CD4-positive, alpha-beta T cell (primary cell): ENCODE measurements around the gene MKI67. TPM values are rescaled to one million over a fixed set of nuclear protein-coding genes. Genes with fewer than 3 reads are reported as not detected.

ENCODE experiments used
- ATAC-seq: fragments of 200-7000 bp; cut with Tn5 transposase; one replicate; pipeline ENCODE4 v1.10.0; 2022; ENCODE audit warnings: mild to moderate bottlenecking; ENCODE audit not compliant: poor library complexity
- CTCF ChIA-PET: fragments of 350-600 bp; sonication (Branson Sonifier 250); formaldehyde crosslinking; loops from one replicate; lab custom pipeline; 2021; ENCODE audit warnings: antibody characterized with exemption, inconsistent platforms; lab: Charles Lee
- POLR2A ChIA-PET: fragments of 350-600 bp; sonication (Branson Sonifier 250); formaldehyde crosslinking; loops from one replicate; lab custom pipeline; 2021; ENCODE audit warnings: antibody characterized with exemption, inconsistent platforms; lab: Charles Lee
- DNase-seq, 14 experiments: peaks; one replicate each; pipeline ENCODE4 v3.0.0-alpha.2; 2013 to 2020; ENCODE audit warnings: mixed read lengths in 2 of 14
- H3K27ac ChIP-seq, 2 donors: one replicate each; pipeline versions ENCODE4 v1.5.1 to v1.7.0; 2013; ENCODE audit warnings: low read length in 2 of 2, low read depth in 1 of 2, mild to moderate bottlenecking in 1 of 2
- H3K27me3 ChIP-seq, 2 experiments: 1 replicate in 1 of 2; 2 replicates in 1 of 2; pipeline versions ENCODE4 v1.6.1 to v1.7.0; 2013; ENCODE audit warnings: low read length in 2 of 2, control low read depth in 1 of 2, mild to moderate bottlenecking in 1 of 2, moderate library complexity in 1 of 2; ENCODE audit not compliant: insufficient read depth in 2 of 2, control insufficient read depth in 1 of 2
- H3K36me3 ChIP-seq: one replicate; pipeline ENCODE4 v1.6.1; 2013; ENCODE audit warnings: low read length, control low read depth; ENCODE audit not compliant: insufficient read depth
- H3K4me1 ChIP-seq: one replicate; pipeline ENCODE4 v1.6.1; 2013; ENCODE audit warnings: low read length, control low read depth; ENCODE audit not compliant: insufficient read depth
- H3K4me3 ChIP-seq: one replicate; pipeline ENCODE4 v1.5.1; 2013; ENCODE audit warnings: mild to moderate bottlenecking, low read length, moderate library complexity
- H3K9me3 ChIP-seq, 2 experiments: 1 replicate in 1 of 2; 2 replicates in 1 of 2; pipeline versions ENCODE4 v1.6.1 to v1.7.0; 2013; ENCODE audit warnings: low read length in 2 of 2, mild to moderate bottlenecking in 2 of 2, control low read depth in 1 of 2, moderate library complexity in 1 of 2; ENCODE audit not compliant: control insufficient read depth in 1 of 2, insufficient read depth in 1 of 2
- H3K27ac Mint-ChIP-seq: one replicate; pipeline ENCODE4 v1.8.0; 2020; ENCODE audit warnings: mixed read lengths
- H3K27me3 Mint-ChIP-seq: one replicate; pipeline ENCODE4 v1.8.0; 2021; ENCODE audit warnings: mixed read lengths
- H3K36me3 Mint-ChIP-seq: one replicate; pipeline ENCODE4 v1.8.0; 2021; ENCODE audit warnings: low read depth, mixed read lengths
- H3K4me1 Mint-ChIP-seq: one replicate; pipeline ENCODE4 v1.8.0; 2021; ENCODE audit warnings: low read depth, mixed read lengths
- H3K4me3 Mint-ChIP-seq: one replicate; pipeline ENCODE4 v1.8.0; 2020; ENCODE audit warnings: mild to moderate bottlenecking, mixed read lengths
- H3K9me3 Mint-ChIP-seq: one replicate; pipeline ENCODE4 v1.8.0; 2020; ENCODE audit warnings: mixed read lengths
- intact Hi-C, 2 experiments: fragments of 100-400 bp; cut with DNase I in 1 of 2; cut with micrococcal nuclease in 1 of 2; formaldehyde crosslinking; loops; one replicate each; pipeline versions ENCODE4 v1.15.1 to v1.9.0; 2023 to 2025; cut with DNase I, micrococcal nuclease
- total RNA-seq, 174 experiments: library from RNA in 2 of 174; stranded (reverse) in 2 of 174; gene quantifications; one replicate each; pipeline ENCODE4 v1.2.3 and lab custom pipeline; 2021 to 2026
- TF ChIP-seq, protein P1 (sequence below): fragments of 200-600 bp; IDR thresholded peaks from one replicate; pipeline ENCODE4 v1.8.0; 2022; ENCODE audit warnings: antibody characterized with exemption, mild to moderate bottlenecking

The MKI67 gene
- total RNA-seq, 2 experiments from 2014 or later, result 0.92 to 1.2 TPM

- TF ChIP-seq, protein P1, sequence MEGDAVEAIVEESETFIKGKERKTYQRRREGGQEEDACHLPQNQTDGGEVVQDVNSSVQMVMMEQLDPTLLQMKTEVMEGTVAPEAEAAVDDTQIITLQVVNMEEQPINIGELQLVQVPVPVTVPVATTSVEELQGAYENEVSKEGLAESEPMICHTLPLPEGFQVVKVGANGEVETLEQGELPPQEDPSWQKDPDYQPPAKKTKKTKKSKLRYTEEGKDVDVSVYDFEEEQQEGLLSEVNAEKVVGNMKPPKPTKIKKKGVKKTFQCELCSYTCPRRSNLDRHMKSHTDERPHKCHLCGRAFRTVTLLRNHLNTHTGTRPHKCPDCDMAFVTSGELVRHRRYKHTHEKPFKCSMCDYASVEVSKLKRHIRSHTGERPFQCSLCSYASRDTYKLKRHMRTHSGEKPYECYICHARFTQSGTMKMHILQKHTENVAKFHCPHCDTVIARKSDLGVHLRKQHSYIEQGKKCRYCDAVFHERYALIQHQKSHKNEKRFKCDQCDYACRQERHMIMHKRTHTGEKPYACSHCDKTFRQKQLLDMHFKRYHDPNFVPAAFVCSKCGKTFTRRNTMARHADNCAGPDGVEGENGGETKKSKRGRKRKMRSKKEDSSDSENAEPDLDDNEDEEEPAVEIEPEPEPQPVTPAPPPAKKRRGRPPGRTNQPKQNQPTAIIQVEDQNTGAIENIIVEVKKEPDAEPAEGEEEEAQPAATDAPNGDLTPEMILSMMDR, result no peak
- Mint-ChIP-seq H3K4me1 (peaks cover 21% of the 10 kb centered on the region), H3K9me3 (no peaks in the 10 kb centered on the region), H3K27ac (no peak overlapping the region), H3K36me3 (peaks cover 84% of the 10 kb centered on the region), H3K27me3 (no peaks in the 10 kb centered on the region), H3K4me3 (no peak overlapping the region)
- intact Hi-C loops, result no loop called here
- H3K27ac ChIP-seq, result no peak overlapping the region
- peaks cover 0 to 5% of the 10 kb centered on the region in 2 experiments for H3K9me3 ChIP-seq
- CTCF ChIA-PET, result interaction anchor here (0.9 kb wide), 1 partner anchor 21 kb away, joined by 3 read pairs; no protein-coding TSS in a partner anchor
- DNase-seq, result no peak
- peaks cover 24% of the 10 kb centered on the region for H3K4me1 ChIP-seq
- H3K27me3 ChIP-seq, result no peaks in the 10 kb centered on the region
- no peak for ATAC-seq
- peaks cover 89% of the 10 kb centered on the region for H3K36me3 ChIP-seq
- POLR2A ChIA-PET, result interaction anchor here (3.4 kb wide), 1 partner anchor 9 kb away, joined by 14 read pairs; no protein-coding TSS in a partner anchor
- no peak overlapping the region for H3K4me3 ChIP-seq
These were observed 69.7 kb downstream of the MKI67 start for GRCh38 chr10:128056303-128057050.

DNA sequence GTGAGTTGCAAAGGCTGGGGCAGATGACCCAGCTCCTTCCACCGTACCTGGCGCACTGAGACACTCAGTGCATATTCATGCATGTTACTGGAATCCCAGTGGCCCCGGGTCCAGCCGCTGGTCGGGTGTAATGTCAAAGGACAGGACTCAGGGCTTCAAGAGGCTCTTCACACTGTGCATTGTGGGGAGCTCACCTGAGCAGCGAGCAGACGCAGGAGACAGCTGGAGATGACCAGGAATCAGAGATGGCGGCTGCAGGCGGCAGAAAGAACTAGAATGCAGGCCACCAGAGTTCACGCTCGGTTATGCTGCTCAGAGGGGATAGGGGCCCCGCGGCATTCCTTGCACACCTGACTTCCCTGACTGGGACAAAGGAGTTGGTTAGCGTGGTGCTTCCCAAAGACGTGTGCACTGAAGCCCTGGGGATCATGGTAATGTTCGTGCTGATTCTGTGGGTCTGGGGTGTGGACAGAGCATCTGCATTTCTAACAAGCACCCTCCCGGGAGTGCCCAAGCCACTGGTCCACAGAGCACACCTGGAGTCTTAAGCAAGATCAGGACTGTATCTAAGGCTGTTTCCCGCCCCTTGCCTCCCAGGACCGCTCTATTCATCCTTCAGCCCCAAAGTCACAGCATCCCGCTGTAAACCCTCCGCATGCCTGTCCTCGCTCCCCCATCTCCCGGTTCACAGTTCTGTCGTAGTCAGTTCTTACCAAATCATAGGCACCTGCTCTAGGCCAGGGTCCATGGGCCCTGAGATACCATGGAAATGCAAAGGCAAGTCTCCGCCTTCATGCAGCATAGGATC is 71.0 kb downstream of the MKI67 start:
- H3K4me1 Mint-ChIP-seq, result peaks cover 23% of the 10 kb centered on the region
- H3K27me3 Mint-ChIP-seq, result no peaks in the 10 kb centered on the region
- peaks cover 88% of the 10 kb centered on the region for H3K36me3 ChIP-seq
- ATAC-seq (no peak), DNase-seq (no peak)
- no peak overlapping the region for H3K27ac Mint-ChIP-seq
- TF ChIP-seq, protein P1, result no peak
- ChIA-PET CTCF (no interaction called here), POLR2A (no interaction called here)
- H3K4me3 Mint-ChIP-seq, result no peak overlapping the region
- no peak overlapping the region for H3K27ac ChIP-seq
- H3K9me3 Mint-ChIP-seq, result no peaks in the 10 kb centered on the region
- no peaks in the 10 kb centered on the region for H3K27me3 ChIP-seq
- H3K4me1 ChIP-seq, result peaks cover 35% of the 10 kb centered on the region
- no peak overlapping the region for H3K4me3 ChIP-seq
- intact Hi-C loops, result no loop called here
- peaks cover 89% of the 10 kb centered on the region for H3K36me3 Mint-ChIP-seq
- H3K9me3 ChIP-seq, result peaks cover 0 to 5% of the 10 kb centered on the region in 2 experiments

DNA sequence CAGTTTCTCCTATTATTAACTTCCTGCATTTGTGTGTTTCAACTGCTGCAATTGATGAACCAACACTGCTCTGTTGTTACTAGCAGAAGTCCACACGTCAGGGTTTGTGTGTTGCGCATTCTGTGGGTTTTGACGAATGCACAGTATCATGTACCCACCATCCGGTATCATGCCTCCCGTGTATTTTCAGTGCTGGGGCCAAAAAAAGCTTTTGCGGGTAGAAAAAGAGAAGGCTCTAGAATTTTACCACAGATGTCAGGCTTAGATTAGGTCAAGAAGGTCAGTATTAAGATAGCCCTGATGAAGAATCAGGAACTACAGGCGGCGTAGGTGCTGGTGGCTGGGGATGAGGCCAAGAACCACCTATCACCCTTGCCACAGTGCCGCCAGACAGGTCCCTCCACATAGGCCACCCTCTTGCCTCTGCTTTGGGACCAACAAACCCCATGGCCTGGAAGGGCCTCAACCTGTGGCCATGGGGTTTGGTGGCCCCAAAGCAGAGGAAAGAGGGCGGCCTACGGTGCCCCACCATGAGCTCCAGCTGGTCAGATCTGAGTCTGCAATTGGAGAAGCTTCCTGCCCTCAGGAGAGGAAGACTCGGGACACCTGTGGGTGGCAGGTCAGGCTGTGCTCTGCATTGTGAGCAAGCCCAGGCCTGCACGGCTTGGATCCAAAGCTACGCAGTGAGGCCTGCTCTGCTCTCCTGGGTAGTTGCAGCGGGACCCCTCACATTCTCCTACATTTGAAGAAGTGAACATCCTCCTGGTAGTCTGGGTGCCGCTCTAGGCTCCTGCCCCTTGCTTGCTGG is 71.9 kb downstream of the MKI67 start:
- H3K36me3 Mint-ChIP-seq, result peaks cover 91% of the 10 kb centered on the region
- intact Hi-C loops, result no loop called here
- TF ChIP-seq, protein P1, result no peak
- Histone ChIP-seq H3K27ac (no peak overlapping the region), H3K9me3 (peaks cover 0 to 5% of the 10 kb centered on the region in 2 experiments), H3K27me3 (no peaks in the 10 kb centered on the region), H3K4me1 (peaks cover 42% of the 10 kb centered on the region), H3K4me3 (no peak overlapping the region), H3K36me3 (peaks cover 87% of the 10 kb centered on the region)
- H3K27ac Mint-ChIP-seq, result no peak overlapping the region
- ChIA-PET CTCF (interaction anchor here (3.5 kb wide), 1 partner anchor 8 kb away, joined by 13 read pairs; no protein-coding TSS in a partner anchor), POLR2A (no interaction called here)
- DNase-seq (peak in 3 of 14 experiments; percentile 25 to 43 (median 42)), ATAC-seq (no peak)
- H3K4me1 Mint-ChIP-seq, result peaks cover 32% of the 10 kb centered on the region
- no peak overlapping the region for H3K4me3 Mint-ChIP-seq
- H3K9me3 Mint-ChIP-seq, result no peaks in the 10 kb centered on the region
- no peaks in the 10 kb centered on the region for H3K27me3 Mint-ChIP-seq
